H1 (cell line): ENCODE data around the gene AOPEP. TPM values are rescaled to one million over a fixed set of nuclear protein-coding genes. Genes with fewer than 3 reads are reported as not detected.

Experiments
- CTCF ChIA-PET: fragments of 300-600 bp; sonication (Branson Sonifier 250); formaldehyde crosslinking; loops from one replicate; lab custom pipeline; 2021; ENCODE audit not compliant: partially characterized antibody; lab: Charles Lee
- POLR2A ChIA-PET: fragments of 300-600 bp; sonication (Branson Sonifier 250); formaldehyde crosslinking; loops from one replicate; lab custom pipeline; 2021; ENCODE audit warnings: inconsistent platforms; ENCODE audit not compliant: partially characterized antibody; lab: Charles Lee
- DNase-seq, 2 experiments: peaks; one replicate each; pipeline versions ENCODE4 v3.0.0 to v3.0.0-alpha.2; 2010 to 2022; ENCODE audit warnings: low spot score in 2 of 2, low read depth in 1 of 2, mixed read lengths in 1 of 2
- FAIRE-seq: peaks from 2 replicates; lab custom pipeline; 2011; peaks lifted over from hg19 to GRCh38; lab: Jason Lieb, UNC
- H2AFZ ChIP-seq: 2 replicates; pipeline ENCODE4 v1.8.1; 2012; ENCODE audit warnings: low read length, inconsistent platforms
- H2AK5ac ChIP-seq: 2 replicates; pipeline ENCODE4 v1.6.1; 2013; ENCODE audit warnings: low read depth, low read length
- H2BK120ac ChIP-seq: replicated peaks from 2 replicates; pipeline ENCODE3; 2013; ENCODE audit warnings: low read depth, low read length, inconsistent platforms
- H2BK12ac ChIP-seq: 2 replicates; pipeline ENCODE4 v1.6.1; 2013; ENCODE audit warnings: low read depth, low read length
- H2BK15ac ChIP-seq: 2 replicates; pipeline ENCODE4 v1.6.1; 2013; ENCODE audit warnings: low read length
- H2BK20ac ChIP-seq: 2 replicates; pipeline ENCODE4 v1.6.1; 2013; ENCODE audit warnings: low read length
- H2BK5ac ChIP-seq: 2 replicates; pipeline ENCODE4 v1.6.1; 2013; ENCODE audit warnings: low read depth, low read length
- H3K14ac ChIP-seq: 2 replicates; pipeline ENCODE4 v1.6.1; 2013; ENCODE audit warnings: inconsistent platforms; ENCODE audit not compliant: insufficient read length
- H3K18ac ChIP-seq: 2 replicates; pipeline ENCODE4 v1.6.1; 2013; ENCODE audit warnings: low read length; ENCODE audit errors: extremely low read depth
- H3K23ac ChIP-seq: 2 replicates; pipeline ENCODE4 v1.6.1; 2013; ENCODE audit warnings: inconsistent platforms; ENCODE audit not compliant: insufficient read length
- H3K23me2 ChIP-seq: 2 replicates; pipeline ENCODE4 v1.6.1; 2013; ENCODE audit warnings: low read depth, low read length
- H3K27ac ChIP-seq: 2 replicates; pipeline ENCODE4 v1.6.1; 2011; ENCODE audit warnings: low read depth, low read length, inconsistent platforms
- H3K27me3 ChIP-seq, 4 experiments: replicated peaks in 1 of 4; 1 replicate in 1 of 4; 2 replicates in 3 of 4; pipeline versions ENCODE4 v1.6.1 to v1.8.1; 2011 to 2013; ENCODE audit warnings: low read length in 3 of 4, mild to moderate bottlenecking in 3 of 4, inconsistent platforms in 2 of 4, mixed read lengths in 2 of 4, moderate library complexity in 1 of 4; ENCODE audit not compliant: control insufficient read depth in 3 of 4, insufficient read depth in 3 of 4; ENCODE audit errors: extremely low read depth in 1 of 4
- H3K36me3 ChIP-seq, 4 experiments: 2 replicates each; pipeline versions ENCODE4 v1.6.1 to v1.8.1; 2011 to 2013; ENCODE audit warnings: mild to moderate bottlenecking in 4 of 4, low read length in 3 of 4, moderate library complexity in 2 of 4, control low read depth in 1 of 4, inconsistent platforms in 1 of 4; ENCODE audit not compliant: insufficient read depth in 4 of 4, control insufficient read depth in 2 of 4
- H3K4ac ChIP-seq: replicated peaks from 2 replicates; pipeline ENCODE3; 2013; ENCODE audit warnings: low read length, low read depth, mixed read lengths, inconsistent platforms; ENCODE audit not compliant: insufficient read length
- H3K4me1 ChIP-seq, 4 experiments: replicated peaks in 1 of 4; 1 replicate in 1 of 4; 2 replicates in 3 of 4; pipeline versions ENCODE4 v1.6.1 to v1.8.1; 2011 to 2013; ENCODE audit warnings: low read length in 3 of 4, inconsistent platforms in 2 of 4, mixed read lengths in 1 of 4; ENCODE audit not compliant: insufficient read depth in 4 of 4, control insufficient read depth in 3 of 4
- H3K4me2 ChIP-seq, 2 experiments: 2 replicates each; pipeline versions ENCODE4 v1.6.1 to v1.8.1; 2011 to 2013; ENCODE audit warnings: low read depth in 2 of 2, low read length in 2 of 2, control low read depth in 1 of 2, inconsistent platforms in 1 of 2, mild to moderate bottlenecking in 1 of 2; ENCODE audit not compliant: insufficient read depth in 1 of 2
- H3K4me3 ChIP-seq, 4 experiments: fragments of 200-600, 300-600 bp in 1 of 4; sonication (generic), shearing (Covaris generic), sonication (Bioruptor Twin) in 1 of 4; 2 replicates each; pipeline versions ENCODE4 v1.5.1 to v1.8.1; 2011 to 2016; ENCODE audit warnings: low read length in 4 of 4, low read depth in 3 of 4, control low read depth in 2 of 4, inconsistent platforms in 2 of 4, mild to moderate bottlenecking in 2 of 4, mixed read lengths in 1 of 4, moderate library complexity in 1 of 4; ENCODE audit not compliant: insufficient read depth in 2 of 4; ENCODE audit errors: extremely low read depth in 1 of 4
- H3K56ac ChIP-seq: replicated peaks from 2 replicates; pipeline ENCODE3; 2013; ENCODE audit warnings: low read depth, mild to moderate bottlenecking, mixed read lengths, low read length, inconsistent platforms; ENCODE audit not compliant: insufficient read length
- H3K79me1 ChIP-seq: 2 replicates; pipeline ENCODE4 v1.6.1; 2013; ENCODE audit warnings: low read depth, low read length, control low read depth
- H3K79me2 ChIP-seq, 2 experiments: 2 replicates each; pipeline versions ENCODE4 v1.6.1 to v1.8.1; 2012 to 2013; ENCODE audit warnings: low read length in 2 of 2, mild to moderate bottlenecking in 2 of 2, inconsistent platforms in 1 of 2; ENCODE audit not compliant: insufficient read depth in 2 of 2, control insufficient read depth in 1 of 2
- H3K9ac ChIP-seq, 4 experiments: replicated peaks in 1 of 4; 1 replicate in 1 of 4; 2 replicates in 3 of 4; pipeline versions ENCODE4 v1.6.1 to v1.8.1; 2011 to 2013; ENCODE audit warnings: low read depth in 3 of 4, low read length in 3 of 4, control low read depth in 2 of 4, mild to moderate bottlenecking in 2 of 4, moderate library complexity in 2 of 4, inconsistent platforms in 1 of 4; ENCODE audit errors: extremely low read depth in 1 of 4
- H3K9me3 ChIP-seq, 2 experiments: 2 replicates each; pipeline versions ENCODE4 v1.6.1 to v1.8.1; 2012 to 2013; ENCODE audit warnings: mild to moderate bottlenecking in 2 of 2, moderate library complexity in 2 of 2, control low read depth in 1 of 2, inconsistent platforms in 1 of 2, low read depth in 1 of 2, low read length in 1 of 2, mixed read lengths in 1 of 2; ENCODE audit not compliant: insufficient read depth in 2 of 2
- H4K20me1 ChIP-seq, 2 experiments: replicated peaks in 1 of 2; 2 replicates each; pipeline versions ENCODE3 to v1.8.1; 2011 to 2013; ENCODE audit warnings: inconsistent platforms in 2 of 2, low read length in 2 of 2, mild to moderate bottlenecking in 1 of 2; ENCODE audit not compliant: insufficient read depth in 2 of 2, control insufficient read depth in 1 of 2
- H4K5ac ChIP-seq: 2 replicates; pipeline ENCODE4 v1.6.1; 2013; ENCODE audit warnings: low read length, low read depth, mixed read lengths, inconsistent platforms; ENCODE audit not compliant: insufficient read length
- H4K8ac ChIP-seq: 2 replicates; pipeline ENCODE4 v1.8.0; 2013; ENCODE audit warnings: mild to moderate bottlenecking, moderate library complexity, low read length, inconsistent platforms; ENCODE audit not compliant: insufficient read depth; ENCODE audit errors: extremely low read depth
- H4K91ac ChIP-seq: replicated peaks from 2 replicates; pipeline ENCODE3; 2013; ENCODE audit warnings: low read length, mixed read lengths, inconsistent platforms; ENCODE audit not compliant: insufficient read length
- EP300 ChIP-seq, 2 experiments: IDR thresholded peaks; 1 replicate in 1 of 2; 2 replicates in 1 of 2; pipeline ENCODE4 v1.6.1; 2011 to 2012; ENCODE audit warnings: low read depth in 2 of 2, low read length in 2 of 2, mild to moderate bottlenecking in 2 of 2, borderline replicate concordance in 1 of 2, inconsistent platforms in 1 of 2, moderate library complexity in 1 of 2
- GTF2F1 ChIP-seq: IDR thresholded peaks from 2 replicates; pipeline ENCODE4 v1.6.1; 2012; ENCODE audit warnings: low read depth, low read length, improper control_type of control experiment, borderline replicate concordance
- NANOG ChIP-seq: IDR thresholded peaks from 2 replicates; pipeline ENCODE4 v1.6.1; 2011; ENCODE audit warnings: low read length, low read depth, mild to moderate bottlenecking, inconsistent platforms; ENCODE audit not compliant: insufficient read depth, poor library complexity, severe bottlenecking
- POLR2AphosphoS5 ChIP-seq: IDR thresholded peaks from 2 replicates; pipeline ENCODE4 v1.6.1; 2011; ENCODE audit warnings: low read depth, low read length
- SIX5 ChIP-seq: IDR thresholded peaks from 2 replicates; pipeline ENCODE4 v1.6.1; 2011; ENCODE audit warnings: mild to moderate bottlenecking, low read depth, low read length
- SP2 ChIP-seq: IDR thresholded peaks from 2 replicates; pipeline ENCODE4 v1.6.1; 2012; ENCODE audit warnings: mild to moderate bottlenecking, low read length, inconsistent platforms
- TBP ChIP-seq: IDR thresholded peaks from 2 replicates; pipeline ENCODE4 v1.6.1; 2011; ENCODE audit warnings: low read depth, low read length, improper control_type of control experiment
- WGBS, 2 experiments: shearing (Covaris generic) in 1 of 2; methylation state at CpG; one replicate each; pipeline versions ENCODE4 v1.1.6 to v1.1.7; 2013 to 2015; ENCODE audit warnings: low lambda C conversion rate in 2 of 2, mixed read lengths in 2 of 2, inconsistent platforms in 1 of 2, low coverage in 1 of 2, missing lambda C conversion rate in 1 of 2; ENCODE audit not compliant: insufficient replicate concordance in 2 of 2, insufficient coverage in 1 of 2, insufficient read length in 1 of 2; ENCODE audit errors: extremely low coverage in 1 of 2, missing lambda C conversion rate in 1 of 2; 5-methylcytosine and 5-hydroxymethylcytosine counted together
- polyA plus RNA-seq, 7 experiments: library from polyadenylated mRNA; depleted of rRNA in 3 of 7; stranded (reverse) in 5 of 7; unstranded in 2 of 7; fragments of >200 nt in 5 of 7; fragments of 200-250 nt in 2 of 7; gene quantifications; 1 replicate in 5 of 7; 2 replicates in 1 of 7; 4 replicates in 1 of 7; pipeline versions ENCODE4 v1.2.1 to v1.2.3, GENCODE V29; 2011 to 2013; ENCODE audit warnings: missing spikeins in 2 of 7, mixed read lengths in 2 of 7
- total RNA-seq: library from RNA; stranded (reverse); fragmentation: NEBNext Ultra II Directional; extraction: Animal tissue kit (Norgen Biotek cat#: 25700); gene quantifications from 2 replicates; pipeline ENCODE4 v1.2.1, GENCODE V29; 2021
- TF ChIP-seq, protein P1 (sequence below): IDR thresholded peaks from 2 replicates; pipeline ENCODE4 v1.6.1; 2012; ENCODE audit warnings: low read length, inconsistent platforms
- TF ChIP-seq, protein P2 (sequence below): IDR thresholded peaks from 2 replicates; pipeline ENCODE4 v1.6.1; 2011; ENCODE audit warnings: low read depth, mild to moderate bottlenecking, low read length; ENCODE audit not compliant: insufficient read depth

AOPEP gene
- total and polyA plus RNA-seq, 2 of the 8 experiments (the other 6 are each of a cell fraction or from before 2014, with no cell fraction given) = 6.1 to 14.3 TPM

GRCh38 chr9:94869415-94869843 lies 142.9 kb downstream of the AOPEP start:
- FAIRE-seq (no peak), DNase-seq (peak in 1 of 2 experiments; percentile 1)
- H3K79me2 ChIP-seq = no peaks in the 10 kb centered on the region
- H3K4me3 ChIP-seq = no peak overlapping the region
- no peak overlapping the region for H2BK5ac ChIP-seq
- ChIA-PET POLR2A (no interaction called here), CTCF (interaction anchor here (0.7 kb wide), 1 partner anchor 17 kb away, joined by 3 read pairs; no protein-coding TSS in a partner anchor)
- no peak overlapping the region for H3K9ac ChIP-seq
- no peak overlapping the region for H3K4me2 ChIP-seq
- H3K18ac ChIP-seq = no peak overlapping the region
- H3K79me1 ChIP-seq = no peaks in the 10 kb centered on the region
- no peaks in the 10 kb centered on the region for H3K9me3 ChIP-seq
- no peak overlapping the region for H3K14ac ChIP-seq
- no peak overlapping the region for H2BK15ac ChIP-seq
- no peaks in the 10 kb centered on the region for H3K23me2 ChIP-seq
- H3K56ac ChIP-seq = no peak overlapping the region
- no peak overlapping the region for H2AFZ ChIP-seq
- H3K36me3 ChIP-seq = no peaks in the 10 kb centered on the region
- no peak overlapping the region for H2BK120ac ChIP-seq
- H2AK5ac ChIP-seq = no peak overlapping the region
- no peak overlapping the region for H2BK20ac ChIP-seq
- H3K23ac ChIP-seq = no peak overlapping the region
- H3K4me1 ChIP-seq = peaks cover 0 to 5% (median 0%) of the 10 kb centered on the region in 4 experiments; a peak in 3 of 7 replicates
- no peak overlapping the region for H4K8ac ChIP-seq
- H4K91ac ChIP-seq = no peak overlapping the region
- no peak overlapping the region for H4K5ac ChIP-seq
- no peak overlapping the region for H2BK12ac ChIP-seq
- H4K20me1 ChIP-seq = no peaks in the 10 kb centered on the region
- no peak for TF ChIP-seq GTF2F1
- TF ChIP-seq TBP = no peak
- no peak for TF ChIP-seq NANOG
- TF ChIP-seq EP300 (IDR thresholded peaks at IDR 0.05; ENCODE audit: borderline replicate concordance in 1 of 2, low read depth in 2 of 2, low read length in 2 of 2) = no peak
- TF ChIP-seq, protein P1, sequence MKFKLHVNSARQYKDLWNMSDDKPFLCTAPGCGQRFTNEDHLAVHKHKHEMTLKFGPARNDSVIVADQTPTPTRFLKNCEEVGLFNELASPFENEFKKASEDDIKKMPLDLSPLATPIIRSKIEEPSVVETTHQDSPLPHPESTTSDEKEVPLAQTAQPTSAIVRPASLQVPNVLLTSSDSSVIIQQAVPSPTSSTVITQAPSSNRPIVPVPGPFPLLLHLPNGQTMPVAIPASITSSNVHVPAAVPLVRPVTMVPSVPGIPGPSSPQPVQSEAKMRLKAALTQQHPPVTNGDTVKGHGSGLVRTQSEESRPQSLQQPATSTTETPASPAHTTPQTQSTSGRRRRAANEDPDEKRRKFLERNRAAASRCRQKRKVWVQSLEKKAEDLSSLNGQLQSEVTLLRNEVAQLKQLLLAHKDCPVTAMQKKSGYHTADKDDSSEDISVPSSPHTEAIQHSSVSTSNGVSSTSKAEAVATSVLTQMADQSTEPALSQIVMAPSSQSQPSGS = no peak
- TF ChIP-seq SIX5 = no peak
- no peak for TF ChIP-seq SP2
- TF ChIP-seq, protein P2, sequence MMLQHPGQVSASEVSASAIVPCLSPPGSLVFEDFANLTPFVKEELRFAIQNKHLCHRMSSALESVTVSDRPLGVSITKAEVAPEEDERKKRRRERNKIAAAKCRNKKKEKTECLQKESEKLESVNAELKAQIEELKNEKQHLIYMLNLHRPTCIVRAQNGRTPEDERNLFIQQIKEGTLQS = no peak
- TF ChIP-seq POLR2AphosphoS5 = no peak
- TF ChIP-seq, all 59 proteins: peak for 0
- no peaks in the 10 kb centered on the region for H3K27me3 ChIP-seq
- no peak overlapping the region for H3K4ac ChIP-seq
- 71% methylated on average over 4 of the region's 4 CpGs; no CpG with 5 or more reads in 1 of the 2 experiments for WGBS, 2 experiments
- no peak overlapping the region for H3K27ac ChIP-seq
